ENCODE measurements around the gene ZFP82.

The ZFP82 gene

DNA sequence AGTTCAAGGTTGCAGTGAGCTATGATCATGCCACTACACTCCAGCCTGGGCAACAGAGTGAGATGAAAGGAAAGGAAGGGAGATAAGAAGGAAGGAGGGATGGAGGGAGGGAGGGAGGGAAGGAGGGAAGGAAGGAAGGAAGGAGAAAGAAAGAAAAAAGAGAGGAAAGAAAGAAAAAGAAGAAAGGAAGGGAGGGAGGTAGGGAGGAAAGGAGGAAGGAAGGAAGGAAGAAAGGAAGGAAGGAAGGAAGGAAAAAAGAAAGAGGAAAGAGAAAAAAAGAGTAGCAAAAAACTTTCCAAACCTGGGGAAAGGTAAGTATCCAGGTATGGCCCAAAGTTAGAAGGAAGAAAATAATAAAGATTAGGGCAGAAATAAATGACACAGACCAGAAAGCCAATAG is 46.6 kb downstream of the ZFP82 start:
- DNase-seq, result no peak

- DNase-seq, result no peak
These were observed 54.6 kb downstream of the ZFP82 start for GRCh38 chr19:36363845-36364244.

All from stimulated activated CD4-positive, alpha-beta T cell treated with anti-CD3 and anti-CD28 coated beads, Interleukin-2, amount 100 ng/mL, for 24 hours (primary cell).